DOHH2 (cell line): ENCODE results near the gene RPTOR.
A peak's percentile ranks its signal among the peaks of the same experiment; 100 is the strongest.

Experiments
- H3F3A ChIP-seq: fragments of 200-600 bp; sonication (generic), shearing (Covaris generic); 2 replicates; pipeline ENCODE4 v1.6.0; 2016; ENCODE audit warnings: antibody characterized with exemption, mild to moderate bottlenecking; ENCODE audit not compliant: control insufficient read depth, insufficient read depth
- H3K27ac ChIP-seq: fragments of 200-600 bp; sonication (generic); 2 replicates; pipeline ENCODE4 v1.5.1; 2014; ENCODE audit warnings: low read depth, mild to moderate bottlenecking, low read length, moderate library complexity
- H3K27me3 ChIP-seq: fragments of 200-600 bp; sonication (generic); 2 replicates; pipeline ENCODE4 v1.6.1; 2014; ENCODE audit warnings: mild to moderate bottlenecking, low read length, mixed read lengths; ENCODE audit not compliant: control insufficient read depth
- H3K36me3 ChIP-seq: fragments of 200-600 bp; sonication (generic); 2 replicates; pipeline ENCODE4 v1.6.1; 2014; ENCODE audit warnings: mild to moderate bottlenecking, low read length, moderate library complexity, mixed read lengths; ENCODE audit not compliant: control insufficient read depth
- H3K4me1 ChIP-seq: fragments of 200-600 bp; sonication (generic); 2 replicates; pipeline ENCODE4 v1.6.1; 2014; ENCODE audit warnings: mild to moderate bottlenecking, low read length, mixed read lengths; ENCODE audit not compliant: control insufficient read depth
- H3K4me2 ChIP-seq: fragments of 200-600 bp; sonication (generic); 2 replicates; pipeline ENCODE4 v1.6.0; 2014; ENCODE audit warnings: mild to moderate bottlenecking, low read length, moderate library complexity
- H3K4me3 ChIP-seq: fragments of 200-600 bp; sonication (generic); 2 replicates; pipeline ENCODE4 v1.5.1; 2014; ENCODE audit warnings: mild to moderate bottlenecking, low read length, mixed read lengths
- H3K79me2 ChIP-seq: fragments of 200-600 bp; sonication (generic); 2 replicates; pipeline ENCODE4 v1.6.1; 2014; ENCODE audit warnings: mild to moderate bottlenecking, low read length, mixed read lengths; ENCODE audit not compliant: control insufficient read depth
- H3K9me2 ChIP-seq: fragments of 200-600 bp; sonication (generic); replicated peaks from 2 replicates; pipeline ENCODE4 v1.6.1; 2014; ENCODE audit warnings: mild to moderate bottlenecking, low read length, mixed read lengths; ENCODE audit not compliant: control insufficient read depth
- H3K9me3 ChIP-seq: fragments of 200-600 bp; sonication (generic); 2 replicates; pipeline ENCODE4 v1.6.1; 2014; ENCODE audit warnings: antibody characterized with exemption, low read length, mixed read lengths; ENCODE audit not compliant: control insufficient read depth, insufficient read depth
- H4K20me1 ChIP-seq: fragments of 200-600 bp; sonication (generic); 2 replicates; pipeline ENCODE4 v1.6.0; 2014; ENCODE audit warnings: low read depth, mild to moderate bottlenecking, antibody characterized with exemption, low read length, moderate library complexity; ENCODE audit not compliant: control insufficient read depth, insufficient read depth
- CTCF ChIP-seq: fragments of 200-600 bp; sonication (generic); IDR thresholded peaks from one replicate; pipeline ENCODE4 v1.5.1; 2014; ENCODE audit warnings: antibody characterized with exemption, mild to moderate bottlenecking, low read depth, low read length; ENCODE audit not compliant: poor library complexity, severe bottlenecking
- EZH2phosphoT487 ChIP-seq: fragments of 200-600 bp; sonication (generic); IDR thresholded peaks from 2 replicates; pipeline ENCODE4 v1.6.1; 2017; ENCODE audit warnings: borderline replicate concordance, mild to moderate bottlenecking, antibody characterized with exemption, low read length, moderate library complexity, mixed read lengths

Gene RPTOR

GRCh38 chr17:80609757-80610156 lies 65.1 kb downstream of the RPTOR start:
- TF ChIP-seq EZH2phosphoT487 (no peak), CTCF (no peak)
- H3K9me3 ChIP-seq = no peaks in the 10 kb centered on the region
- H3K4me3 ChIP-seq = no peak overlapping the region
- H3K27me3 ChIP-seq = no peaks in the 10 kb centered on the region
- peaks cover 20% of the 10 kb centered on the region for H3F3A ChIP-seq
- no peaks in the 10 kb centered on the region for H4K20me1 ChIP-seq
- peaks cover 91% of the 10 kb centered on the region for H3K4me1 ChIP-seq
- peaks cover 99% of the 10 kb centered on the region for H3K79me2 ChIP-seq
- peak overlapping the region; percentile 18; the same call in 1 of the 2 replicates for H3K4me2 ChIP-seq
- no peaks in the 10 kb centered on the region for H3K9me2 ChIP-seq
- no peaks in the 10 kb centered on the region for H3K36me3 ChIP-seq
- H3K27ac ChIP-seq = no peak overlapping the region

- H3K27me3 ChIP-seq = no peaks in the 10 kb centered on the region
- H3K9me3 ChIP-seq = no peaks in the 10 kb centered on the region
- peaks cover 9% of the 10 kb centered on the region; the same call in 1 of the 2 replicates for H3F3A ChIP-seq
- TF ChIP-seq EZH2phosphoT487 (no peak), CTCF (no peak)
- H4K20me1 ChIP-seq = no peaks in the 10 kb centered on the region
- peak overlapping the region; percentile 76 for H3K4me2 ChIP-seq
- H3K4me3 ChIP-seq = peak overlapping the region; percentile 53
- H3K27ac ChIP-seq = peak overlapping the region; percentile 83
- H3K9me2 ChIP-seq = no peaks in the 10 kb centered on the region
- H3K4me1 ChIP-seq = peaks cover 75% of the 10 kb centered on the region
- peaks cover 92% of the 10 kb centered on the region for H3K79me2 ChIP-seq
- no peaks in the 10 kb centered on the region for H3K36me3 ChIP-seq
Measured at GRCh38 chr17:80611816-80612215, 67.2 kb downstream of the RPTOR start.

GRCh38 chr17:80612997-80613731 lies 68.5 kb downstream of the RPTOR start:
- H3K27ac ChIP-seq = peak overlapping the region; percentile 83
- H3K9me3 ChIP-seq = no peaks in the 10 kb centered on the region
- peak overlapping the region; percentile 53 for H3K4me3 ChIP-seq
- H3K4me1 ChIP-seq = peaks cover 70% of the 10 kb centered on the region
- H3F3A ChIP-seq = peaks cover 9% of the 10 kb centered on the region; the same call in 1 of the 2 replicates
- TF ChIP-seq EZH2phosphoT487 (no peak), CTCF (no peak)
- H3K27me3 ChIP-seq = no peaks in the 10 kb centered on the region
- peaks cover 81% of the 10 kb centered on the region for H3K79me2 ChIP-seq
- H4K20me1 ChIP-seq = no peaks in the 10 kb centered on the region
- no peaks in the 10 kb centered on the region for H3K9me2 ChIP-seq
- H3K36me3 ChIP-seq = no peaks in the 10 kb centered on the region
- H3K4me2 ChIP-seq = peak overlapping the region; percentile 76
